ENCODE data around the gene ROBO1. TPM values are rescaled to one million over a fixed set of nuclear protein-coding genes. Genes with fewer than 3 reads are reported as not detected.
A peak's percentile ranks its signal among the peaks of the same experiment; 100 is the strongest.

The ROBO1 gene
- polyA plus RNA-seq, 1 donor (not counting 4 experiments of a cell fraction or from before 2014, with no cell fraction given) = 27.1 TPM

DNA sequence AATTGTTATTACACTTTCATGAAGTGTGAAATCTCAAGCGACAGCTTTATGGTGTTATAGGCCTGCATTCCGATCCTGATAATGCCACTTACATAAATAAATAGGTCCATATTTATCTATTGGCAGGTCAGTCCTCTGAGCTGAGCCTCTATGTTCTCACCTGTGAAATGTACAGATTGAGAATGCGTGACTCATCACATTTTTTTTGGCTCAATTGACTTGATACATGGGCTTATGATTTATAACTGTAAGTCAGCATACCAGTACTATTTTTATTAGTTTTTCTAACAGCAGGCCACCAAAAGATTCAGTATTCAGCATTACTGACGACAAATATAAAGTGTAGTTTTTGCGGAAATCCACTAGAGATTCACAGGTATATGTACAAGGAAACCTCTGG is 344.4 kb downstream of the ROBO1 start:
- Histone ChIP-seq H3K36me3 (ENCODE audit: control insufficient read depth in 2 of 2, extremely low read depth in 1 of 2, insufficient read depth in 2 of 2, low read length in 2 of 2) (no peaks in the 10 kb centered on the region), H3K79me2 (ENCODE audit: control insufficient read depth, insufficient read depth, low read length) (no peaks in the 10 kb centered on the region), H3K4me1 (ENCODE audit: control insufficient read depth, extremely low read depth, insufficient read depth, low read length) (peaks cover 25% of the 10 kb centered on the region), H2AFZ (ENCODE audit: control insufficient read depth, low read length) (no peak overlapping the region), H3K4me2 (ENCODE audit: control insufficient read depth, extremely low read depth, insufficient read depth, low read depth, low read length) (no peak overlapping the region), H4K20me1 (ENCODE audit: control insufficient read depth, extremely low read depth, insufficient read depth, low read length) (no peaks in the 10 kb centered on the region), H3K27ac (ENCODE audit: control insufficient read depth, insufficient read depth, low read length) (no peak overlapping the region), H3K27me3 (ENCODE audit: control insufficient read depth, extremely low read depth, insufficient read depth, low read length) (no peaks in the 10 kb centered on the region), H3K9ac (ENCODE audit: control insufficient read depth, extremely low read depth, insufficient read depth, low read length) (no peak overlapping the region), H3K9me1 (ENCODE audit: control insufficient read depth, extremely low read depth, insufficient read depth, low read length) (no peaks in the 10 kb centered on the region), H3K9me3 (ENCODE audit: control insufficient read depth, low read depth, low read length) (no peaks in the 10 kb centered on the region), H3K4me3 (ENCODE audit: control insufficient read depth in 2 of 3, extremely low read depth in 1 of 3, insufficient read depth in 2 of 3, low read depth in 1 of 3, low read length in 3 of 3) (no peak overlapping the region)
- dilution Hi-C loops (cut with MboI; ENCODE audit: extremely low pct_ligation_motif_present, low sequenced_read_pairs) = no loop called here
- DNase-seq (ENCODE audit: low read depth, low spot score) (no peak), FAIRE-seq (no peak)
- TF ChIP-seq EZH2 (IDR thresholded peaks at IDR 0.05; ENCODE audit: low read length) = no peak
- TF ChIP-seq, protein P1, sequence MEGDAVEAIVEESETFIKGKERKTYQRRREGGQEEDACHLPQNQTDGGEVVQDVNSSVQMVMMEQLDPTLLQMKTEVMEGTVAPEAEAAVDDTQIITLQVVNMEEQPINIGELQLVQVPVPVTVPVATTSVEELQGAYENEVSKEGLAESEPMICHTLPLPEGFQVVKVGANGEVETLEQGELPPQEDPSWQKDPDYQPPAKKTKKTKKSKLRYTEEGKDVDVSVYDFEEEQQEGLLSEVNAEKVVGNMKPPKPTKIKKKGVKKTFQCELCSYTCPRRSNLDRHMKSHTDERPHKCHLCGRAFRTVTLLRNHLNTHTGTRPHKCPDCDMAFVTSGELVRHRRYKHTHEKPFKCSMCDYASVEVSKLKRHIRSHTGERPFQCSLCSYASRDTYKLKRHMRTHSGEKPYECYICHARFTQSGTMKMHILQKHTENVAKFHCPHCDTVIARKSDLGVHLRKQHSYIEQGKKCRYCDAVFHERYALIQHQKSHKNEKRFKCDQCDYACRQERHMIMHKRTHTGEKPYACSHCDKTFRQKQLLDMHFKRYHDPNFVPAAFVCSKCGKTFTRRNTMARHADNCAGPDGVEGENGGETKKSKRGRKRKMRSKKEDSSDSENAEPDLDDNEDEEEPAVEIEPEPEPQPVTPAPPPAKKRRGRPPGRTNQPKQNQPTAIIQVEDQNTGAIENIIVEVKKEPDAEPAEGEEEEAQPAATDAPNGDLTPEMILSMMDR (optimal IDR thresholded peaks at IDR 0.05 in 1 of 3, IDR thresholded peaks at IDR 0.05 in 1 of 3, conservative IDR thresholded peaks at IDR 0.05 in 1 of 3; ENCODE audit: extremely low read depth in 1 of 3, insufficient read depth in 2 of 3, low read length in 3 of 3) = no peak

DNA sequence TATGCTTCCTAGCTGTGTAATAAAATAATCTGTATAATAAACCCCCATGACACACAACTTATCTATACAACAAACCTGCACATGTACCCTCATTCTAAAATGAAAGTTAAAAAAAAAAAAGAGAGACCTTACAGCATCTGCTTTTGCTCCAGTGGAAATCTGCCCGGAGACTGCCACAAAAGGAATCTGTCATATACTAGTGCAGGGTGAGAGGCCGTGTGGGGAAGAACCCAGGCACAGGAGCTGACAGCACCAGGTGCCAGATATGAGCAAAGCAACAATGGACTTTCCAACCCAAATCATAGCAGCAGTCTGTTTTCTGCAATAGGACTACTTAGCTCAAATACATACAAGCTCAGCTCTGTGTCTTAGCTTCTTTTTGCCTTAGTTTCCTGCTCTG is 346.5 kb downstream of the ROBO1 start:
- no peak for TF ChIP-seq EZH2 (IDR thresholded peaks at IDR 0.05; ENCODE audit: low read length)
- TF ChIP-seq, protein P1 (optimal IDR thresholded peaks at IDR 0.05 in 1 of 3, IDR thresholded peaks at IDR 0.05 in 1 of 3, conservative IDR thresholded peaks at IDR 0.05 in 1 of 3; ENCODE audit: extremely low read depth in 1 of 3, insufficient read depth in 2 of 3, low read length in 3 of 3) = no peak
- Histone ChIP-seq H3K4me3 (ENCODE audit: control insufficient read depth in 2 of 3, extremely low read depth in 1 of 3, insufficient read depth in 2 of 3, low read depth in 1 of 3, low read length in 3 of 3) (no peak overlapping the region), H4K20me1 (ENCODE audit: control insufficient read depth, extremely low read depth, insufficient read depth, low read length) (no peaks in the 10 kb centered on the region), H3K9ac (ENCODE audit: control insufficient read depth, extremely low read depth, insufficient read depth, low read length) (no peak overlapping the region), H3K79me2 (ENCODE audit: control insufficient read depth, insufficient read depth, low read length) (no peaks in the 10 kb centered on the region), H2AFZ (ENCODE audit: control insufficient read depth, low read length) (peak overlapping the region; percentile 16), H3K4me1 (ENCODE audit: control insufficient read depth, extremely low read depth, insufficient read depth, low read length) (peaks cover 25% of the 10 kb centered on the region), H3K27me3 (ENCODE audit: control insufficient read depth, extremely low read depth, insufficient read depth, low read length) (no peaks in the 10 kb centered on the region), H3K36me3 (ENCODE audit: control insufficient read depth in 2 of 2, extremely low read depth in 1 of 2, insufficient read depth in 2 of 2, low read length in 2 of 2) (no peaks in the 10 kb centered on the region), H3K9me3 (ENCODE audit: control insufficient read depth, low read depth, low read length) (no peaks in the 10 kb centered on the region), H3K27ac (ENCODE audit: control insufficient read depth, insufficient read depth, low read length) (no peak overlapping the region), H3K9me1 (ENCODE audit: control insufficient read depth, extremely low read depth, insufficient read depth, low read length) (no peaks in the 10 kb centered on the region), H3K4me2 (ENCODE audit: control insufficient read depth, extremely low read depth, insufficient read depth, low read depth, low read length) (no peak overlapping the region)
- DNase-seq (ENCODE audit: low read depth, low spot score) = no peak
- FAIRE-seq = no peak
- dilution Hi-C loops (cut with MboI; ENCODE audit: extremely low pct_ligation_motif_present, low sequenced_read_pairs) = no loop called here
